Common myeloid progenitor, CD34-positive (primary cell): ENCODE measurements around the gene UPK3BL2.
"Not testable (repeated sequence)": the region's sequence is repeated elsewhere in the genome, so short reads cannot be mapped to it uniquely, and the experiment has no call there.

Experiments used
- CTCF ChIA-PET: fragments of 350-600 bp; sonication (Branson Sonifier 250); formaldehyde crosslinking; loops from one replicate; lab custom pipeline; 2021; ENCODE audit warnings: antibody characterized with exemption; lab: Charles Lee
- POLR2A ChIA-PET: fragments of 350-600 bp; sonication (Branson Sonifier 250); formaldehyde crosslinking; loops from one replicate; lab custom pipeline; 2021; ENCODE audit warnings: antibody characterized with exemption; lab: Charles Lee
- DNase-seq, 3 donors: peaks; one replicate each; pipeline versions ENCODE4 v3.0.0 to v3.0.0-alpha.2; 2013
- H3K27ac ChIP-seq, 2 experiments: 1 replicate in 1 of 2; 2 replicates in 1 of 2; pipeline ENCODE4 v1.7.0; 2013; ENCODE audit warnings: inconsistent platforms in 2 of 2, low read length in 2 of 2, mild to moderate bottlenecking in 2 of 2, low read depth in 1 of 2, moderate library complexity in 1 of 2; ENCODE audit not compliant: severe bottlenecking in 2 of 2, insufficient read depth in 1 of 2, poor library complexity in 1 of 2
- H3K27me3 ChIP-seq, 5 experiments: replicated peaks in 2 of 5; 1 replicate in 3 of 5; 2 replicates in 2 of 5; pipeline versions ENCODE4 v1.6.1 to v1.7.0; 2013; ENCODE audit warnings: low read length in 4 of 5, mild to moderate bottlenecking in 2 of 5, moderate library complexity in 2 of 5, inconsistent platforms in 1 of 5; ENCODE audit not compliant: insufficient read depth in 5 of 5, control insufficient read depth in 4 of 5
- H3K36me3 ChIP-seq, 4 experiments: 1 replicate in 2 of 4; 2 replicates in 2 of 4; pipeline versions ENCODE4 v1.6.1 to v1.7.0; 2013; ENCODE audit warnings: low read length in 3 of 4, control low read depth in 1 of 4, mild to moderate bottlenecking in 1 of 4; ENCODE audit not compliant: control insufficient read depth in 4 of 4, insufficient read depth in 4 of 4
- H3K4me1 ChIP-seq, 4 experiments: 1 replicate in 3 of 4; 2 replicates in 1 of 4; pipeline versions ENCODE4 v1.6.1 to v1.7.1; 2013; ENCODE audit warnings: low read length in 3 of 4, mild to moderate bottlenecking in 3 of 4, control low read depth in 1 of 4, inconsistent platforms in 1 of 4, moderate library complexity in 1 of 4; ENCODE audit not compliant: control insufficient read depth in 4 of 4, insufficient read depth in 4 of 4; ENCODE audit errors: control extremely low read depth in 1 of 4
- H3K4me3 ChIP-seq, 7 experiments: 1 replicate in 4 of 7; 2 replicates in 3 of 7; pipeline versions ENCODE4 v1.5.1 to v1.7.0; 2013; ENCODE audit warnings: mild to moderate bottlenecking in 7 of 7, low read length in 6 of 7, moderate library complexity in 6 of 7, inconsistent platforms in 2 of 7, low read depth in 2 of 7, control low read depth in 1 of 7; ENCODE audit not compliant: insufficient read depth in 4 of 7, control insufficient read depth in 1 of 7; ENCODE audit errors: extremely low read depth in 1 of 7
- H3K9me3 ChIP-seq, 5 experiments: 1 replicate in 4 of 5; 2 replicates in 1 of 5; pipeline versions ENCODE4 v1.6.1 to v1.7.1; 2013; ENCODE audit warnings: low read length in 4 of 5, mild to moderate bottlenecking in 2 of 5, inconsistent platforms in 1 of 5, low read depth in 1 of 5, moderate library complexity in 1 of 5; ENCODE audit not compliant: control insufficient read depth in 4 of 5, insufficient read depth in 2 of 5; ENCODE audit errors: control extremely low read depth in 1 of 5
- WGBS: methylation state at CpG from one replicate; pipeline ENCODE4 v1.1.5; 2013; ENCODE audit not compliant: insufficient coverage; 5-methylcytosine and 5-hydroxymethylcytosine counted together

UPK3BL2 gene

DNA sequence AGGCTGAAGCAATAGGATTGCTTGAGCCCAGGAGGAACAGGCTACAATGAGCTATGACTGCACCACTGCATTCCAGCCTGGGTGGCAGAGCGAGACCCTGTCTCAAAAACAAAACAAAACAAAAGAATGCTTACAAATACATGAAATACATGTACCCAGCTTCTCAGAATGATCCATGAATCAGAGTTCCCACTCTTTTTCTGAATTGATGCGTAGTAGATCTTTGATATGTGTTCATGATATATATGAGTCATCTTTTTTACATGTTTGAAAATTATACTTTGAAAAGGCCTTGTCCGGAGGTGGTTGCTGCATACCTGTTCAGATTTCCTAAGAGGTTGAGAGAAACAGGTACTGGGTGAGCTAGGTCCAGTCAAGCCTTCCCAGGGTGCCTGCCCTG lies 32.9 kb upstream of the UPK3BL2 start:
- H3K36me3 ChIP-seq, CTCF ChIA-PET, H3K4me1 ChIP-seq, H3K4me3 ChIP-seq, POLR2A ChIA-PET, H3K27ac ChIP-seq, H3K27me3 ChIP-seq, H3K9me3 ChIP-seq, DNase-seq: not testable (repeated sequence)
- WGBS: no CpG with 5 or more reads among the region's 3 CpGs

DNA sequence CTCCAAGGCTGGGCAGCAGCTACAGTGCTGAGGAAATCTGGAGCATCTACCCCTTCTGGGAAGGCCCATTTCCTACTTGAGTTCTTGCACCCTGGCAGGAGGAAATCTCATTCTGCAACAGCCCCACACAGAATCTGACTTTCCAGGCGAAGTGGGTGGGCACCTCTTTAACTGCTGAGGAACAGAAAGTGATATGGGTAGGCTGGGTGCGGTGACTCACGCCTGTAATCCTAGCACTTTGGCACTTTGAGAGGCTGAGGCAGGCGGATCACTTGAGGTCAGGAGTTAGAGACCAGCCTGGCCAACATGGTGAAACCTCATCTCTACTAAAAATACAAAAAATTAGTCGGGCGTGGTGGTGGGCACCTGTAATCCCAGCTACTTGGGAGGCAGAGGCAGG lies 31.1 kb upstream of the UPK3BL2 start:
- no CpG with 5 or more reads among the region's 6 CpGs for WGBS
- DNase-seq, POLR2A ChIA-PET, H3K36me3 ChIP-seq, H3K4me3 ChIP-seq, H3K9me3 ChIP-seq, H3K27ac ChIP-seq, H3K27me3 ChIP-seq, H3K4me1 ChIP-seq, CTCF ChIA-PET: not testable (repeated sequence)

DNA sequence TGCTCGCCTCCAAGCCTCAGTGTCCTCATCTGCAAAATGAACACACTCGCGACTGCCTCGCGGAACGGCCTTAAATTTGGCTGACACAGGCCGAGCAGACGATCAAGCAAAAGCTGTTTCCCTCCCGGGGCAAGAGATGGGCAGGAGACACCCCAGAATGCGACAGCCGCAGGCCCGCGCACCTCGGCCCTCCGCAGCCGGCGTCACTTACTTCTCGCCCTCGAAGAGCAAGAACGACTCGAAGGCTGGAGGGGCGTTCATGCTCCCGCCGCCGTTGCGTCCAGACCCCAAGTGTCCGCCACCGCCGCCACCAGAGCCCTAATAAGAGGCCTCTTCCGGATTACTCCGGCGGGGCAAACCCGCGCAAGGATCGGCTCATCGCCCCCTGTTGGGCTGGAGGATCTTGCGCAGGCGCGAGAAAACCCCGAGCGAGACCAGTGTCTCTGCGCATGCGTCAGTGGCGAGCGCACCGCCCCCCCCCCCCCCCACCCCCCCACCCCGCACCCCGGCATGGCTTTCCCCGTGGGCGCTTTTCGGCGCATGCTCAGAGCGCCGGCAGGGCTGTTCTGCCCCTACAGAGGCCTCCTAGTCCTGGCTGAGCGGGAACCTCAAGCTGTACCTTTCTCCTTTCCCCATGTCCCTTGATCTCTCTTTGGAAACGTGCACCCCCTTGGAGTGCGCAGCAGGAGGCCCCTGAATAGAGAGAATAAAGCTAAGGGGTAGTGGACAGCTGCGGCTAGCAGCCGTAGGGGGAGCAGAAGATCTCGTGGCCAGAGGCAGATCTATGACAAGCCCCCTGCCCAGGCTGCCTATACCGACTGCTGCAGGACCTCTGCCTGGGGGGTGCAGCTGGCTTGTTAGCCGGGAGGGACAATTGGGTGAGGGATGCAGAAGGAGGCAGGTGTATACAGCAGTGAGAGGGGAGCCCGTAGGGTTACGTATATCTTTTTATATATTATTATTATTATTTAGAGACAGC lies 29.1 kb upstream of the UPK3BL2 start, which contains the start of gene POLR2J3:
Gene POLR2J3 (minus strand): TSS at position 323 of the 979 bp plus-strand sequence. CDS start 62 bp downstream, at position 261.
- not testable (repeated sequence) for H3K27me3 ChIP-seq
- 0% methylated on average over 23 of the region's 64 CpGs for WGBS

DNA sequence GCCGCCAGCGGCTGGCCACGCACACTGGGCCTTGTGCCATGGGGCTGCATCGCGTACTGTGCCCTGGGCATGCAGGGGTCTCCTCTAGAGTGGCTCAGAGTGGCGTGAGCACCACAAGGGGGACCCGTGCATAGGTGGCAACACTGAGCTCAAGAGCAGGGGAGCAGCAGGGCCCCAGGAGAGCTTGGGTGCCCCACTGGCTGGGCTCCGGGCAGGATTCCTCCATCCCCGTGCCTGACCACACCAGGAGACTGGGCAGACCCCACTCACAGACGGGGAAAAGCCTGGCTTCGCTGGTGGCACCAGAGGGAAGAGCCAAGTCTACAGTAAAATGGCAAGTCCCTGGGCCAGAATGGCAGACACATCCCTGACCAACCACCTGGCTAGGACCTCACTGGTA lies 25.1 kb upstream of the UPK3BL2 start:
- CTCF ChIA-PET, H3K9me3 ChIP-seq, H3K36me3 ChIP-seq, DNase-seq, H3K4me1 ChIP-seq, POLR2A ChIA-PET, H3K27ac ChIP-seq, H3K4me3 ChIP-seq, H3K27me3 ChIP-seq: not testable (repeated sequence)
- no CpG with 5 or more reads among the region's 11 CpGs for WGBS

More for the DNA sequence above, 29.1 kb upstream of the UPK3BL2 start, which contains the start of gene POLR2J3:
- POLR2A ChIA-PET, H3K4me1 ChIP-seq, CTCF ChIA-PET, H3K36me3 ChIP-seq, H3K9me3 ChIP-seq: not testable (repeated sequence)
- Histone ChIP-seq H3K4me3 (peak within 1 kb of the TSS; percentile 51 to 85 (median 73)), H3K27ac (peak within 1 kb of the TSS; percentile 54 to 82)
- peak in 2 of 3 donors; percentile 90 to 94 for DNase-seq

DNA sequence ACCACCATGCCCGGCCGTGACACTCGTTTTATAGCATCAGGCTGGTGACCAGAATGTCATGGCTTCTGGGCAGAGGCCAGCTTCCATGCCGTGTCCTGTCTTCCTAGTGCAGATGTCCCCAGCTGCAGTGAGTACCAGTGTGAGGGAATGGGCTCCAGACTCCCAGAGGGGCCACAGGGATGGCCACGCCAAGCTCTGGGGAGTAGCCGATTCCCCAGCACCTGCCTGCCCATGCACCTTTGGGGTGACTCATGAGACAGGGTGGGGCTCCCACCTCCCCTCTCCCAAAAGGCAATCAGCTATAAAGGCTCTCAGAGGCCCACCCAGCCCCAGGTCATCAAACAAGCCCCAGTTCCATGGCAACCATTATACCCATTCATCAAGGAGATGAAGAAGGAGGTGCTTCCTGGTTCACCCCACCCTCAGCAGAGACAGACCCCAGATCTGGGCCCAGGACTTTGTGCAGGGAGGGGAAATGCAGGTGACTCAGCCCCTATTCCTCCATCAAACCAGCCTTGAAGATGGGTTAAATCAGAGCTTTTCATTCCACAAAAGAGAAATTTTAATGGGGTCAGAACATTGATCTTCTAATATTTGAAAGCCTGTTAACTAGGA lies 7.4 kb upstream of the UPK3BL2 start, which contains the start of gene SPDYE2:
Gene SPDYE2 (plus strand): TSS at position 419 of the 615 bp plus-strand sequence. CDS start 2,030 bp downstream, outside the sequence.
- WGBS: no CpG with 5 or more reads among the region's 6 CpGs
- POLR2A ChIA-PET, CTCF ChIA-PET, H3K4me1 ChIP-seq, H3K9me3 ChIP-seq, H3K36me3 ChIP-seq, H3K4me3 ChIP-seq, DNase-seq, H3K27me3 ChIP-seq, H3K27ac ChIP-seq: not testable (repeated sequence)

DNA sequence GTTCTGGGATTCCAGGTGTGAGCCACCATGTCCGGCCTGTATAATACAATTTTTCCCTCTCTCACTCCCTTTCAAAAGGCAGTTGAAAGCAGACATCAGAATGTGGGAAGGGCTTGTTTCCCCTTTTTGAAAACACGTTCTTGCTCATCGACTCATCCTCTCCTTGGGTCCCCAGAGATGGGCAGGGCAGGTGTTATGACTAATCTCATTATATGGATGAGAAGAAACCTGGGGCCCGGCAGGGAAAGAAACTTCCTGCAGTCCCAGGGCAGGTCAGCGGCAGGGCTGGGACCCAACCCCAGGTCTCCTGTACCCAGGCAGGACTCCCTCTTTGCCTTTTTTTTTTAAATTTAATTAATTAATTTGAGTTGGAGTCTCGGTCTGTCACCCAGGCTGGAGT lies 2.9 kb upstream of the UPK3BL2 start:
- POLR2A ChIA-PET: not testable (repeated sequence)

DNA sequence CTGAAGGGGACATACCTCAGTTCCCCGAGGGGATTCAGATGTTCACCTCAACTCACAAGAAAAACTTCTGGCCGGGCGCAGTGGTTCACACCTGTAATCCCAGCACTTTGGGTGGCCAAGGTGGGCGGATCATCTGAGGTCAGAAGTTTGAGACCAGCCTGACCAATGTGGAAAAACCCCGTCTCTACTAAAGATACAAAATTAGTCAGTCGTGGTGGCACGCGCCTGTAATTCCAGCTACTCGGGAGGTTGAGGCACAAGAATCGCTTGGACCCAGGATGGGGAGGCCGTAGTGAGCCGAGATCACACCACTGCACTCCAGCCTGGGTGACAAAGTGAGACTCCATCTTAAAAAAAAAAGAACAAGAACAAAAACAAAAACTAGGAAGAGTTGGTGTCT lies 1.8 kb upstream of the UPK3BL2 start:
- POLR2A ChIA-PET, H3K4me3 ChIP-seq, DNase-seq, H3K4me1 ChIP-seq, H3K36me3 ChIP-seq, H3K9me3 ChIP-seq, H3K27ac ChIP-seq, H3K27me3 ChIP-seq, CTCF ChIA-PET: not testable (repeated sequence)
- no CpG with 5 or more reads among the region's 12 CpGs for WGBS

More for the DNA sequence above, 2.9 kb upstream of the UPK3BL2 start:
- H3K4me3 ChIP-seq, CTCF ChIA-PET, DNase-seq, H3K36me3 ChIP-seq, H3K9me3 ChIP-seq, H3K27me3 ChIP-seq, H3K4me1 ChIP-seq, H3K27ac ChIP-seq: not testable (repeated sequence)
- WGBS: no CpG with 5 or more reads among the region's 6 CpGs
